Endothelial cell of umbilical vein (primary cell): ENCODE data around the gene SLC8A1. TPM values are rescaled to one million over a fixed set of nuclear protein-coding genes. Genes with fewer than 3 reads are reported as not detected.

Experiments used
- BruUV-seq: library from RNA; stranded (reverse); fragments of 400-500 nt; replicated peaks from 2 replicates; lab custom pipeline; 2021; lab: Mats Ljungman, UMichigan
- CTCF ChIA-PET: fragments of 300-600, 350-600 bp; sonication (Branson Sonifier 250); formaldehyde crosslinking; loops from one replicate; lab custom pipeline; 2021; ENCODE audit warnings: antibody characterized with exemption, inconsistent platforms; lab: Charles Lee
- POLR2A ChIA-PET: fragments of 300-600, 350-600 bp; sonication (Branson Sonifier 250); formaldehyde crosslinking; loops from one replicate; lab custom pipeline; 2021; ENCODE audit warnings: antibody characterized with exemption, inconsistent platforms; lab: Charles Lee
- DNase-seq: peaks from one replicate; pipeline ENCODE4 v3.0.0-alpha.2; 2011; ENCODE audit warnings: low read depth, low spot score
- FAIRE-seq: peaks from 2 replicates; lab custom pipeline; 2011; peaks lifted over from hg19 to GRCh38; lab: Jason Lieb, UNC
- H2AFZ ChIP-seq: 2 replicates; pipeline ENCODE4 v1.6.0; 2012; ENCODE audit warnings: low read depth, low read length, control low read depth, inconsistent platforms
- H3K27ac ChIP-seq: 2 replicates; pipeline ENCODE4 v1.5.1; 2011; ENCODE audit warnings: low read depth, mild to moderate bottlenecking, control low read depth, low read length, moderate library complexity; ENCODE audit not compliant: insufficient read depth
- H3K27me3 ChIP-seq, 2 experiments: 2 replicates each; pipeline versions ENCODE4 v1.6.0 to v1.6.1; 2011; ENCODE audit warnings: low read length in 2 of 2, mixed read lengths in 1 of 2; ENCODE audit not compliant: control insufficient read depth in 2 of 2, insufficient read depth in 2 of 2
- H3K36me3 ChIP-seq, 2 experiments: 2 replicates in 1 of 2; 3 replicates in 1 of 2; pipeline ENCODE4 v1.5.1; 2011; ENCODE audit warnings: low read length in 2 of 2, mild to moderate bottlenecking in 1 of 2, moderate library complexity in 1 of 2; ENCODE audit not compliant: control insufficient read depth in 2 of 2, insufficient read depth in 2 of 2; ENCODE audit errors: extremely low read depth in 1 of 2
- H3K4me1 ChIP-seq: 3 replicates; pipeline ENCODE4 v1.5.1; 2011; ENCODE audit warnings: mild to moderate bottlenecking, low read length; ENCODE audit not compliant: control insufficient read depth, insufficient read depth; ENCODE audit errors: extremely low read depth
- H3K4me2 ChIP-seq: 2 replicates; pipeline ENCODE4 v1.6.1; 2011; ENCODE audit warnings: low read length, control low read depth, mixed read lengths; ENCODE audit not compliant: insufficient read depth
- H3K4me3 ChIP-seq, 3 experiments: fragments of 200-600 bp in 1 of 3; sonication (generic), shearing (Covaris generic) in 1 of 3; replicated peaks in 1 of 3; 2 replicates each; pipeline ENCODE4 v1.5.1; 2011 to 2016; ENCODE audit warnings: control low read depth in 3 of 3, low read length in 3 of 3, mild to moderate bottlenecking in 2 of 3, inconsistent platforms in 1 of 3, low read depth in 1 of 3, moderate library complexity in 1 of 3; ENCODE audit not compliant: insufficient read depth in 1 of 3
- H3K79me2 ChIP-seq: 2 replicates; pipeline ENCODE4 v1.6.0; 2012; ENCODE audit warnings: low read length, inconsistent platforms; ENCODE audit not compliant: control insufficient read depth, insufficient read depth
- H3K9ac ChIP-seq: replicated peaks from 2 replicates; pipeline ENCODE3; 2011; ENCODE audit warnings: low read length, control low read depth; ENCODE audit not compliant: insufficient read depth; ENCODE audit errors: extremely low read depth
- H3K9me1 ChIP-seq: replicated peaks from 3 replicates; pipeline ENCODE4 v1.6.0; 2011; ENCODE audit warnings: mild to moderate bottlenecking, low read length; ENCODE audit not compliant: control insufficient read depth, insufficient read depth; ENCODE audit errors: extremely low read depth
- H3K9me3 ChIP-seq: replicated peaks from 2 replicates; pipeline ENCODE4 v1.5.1; 2012; ENCODE audit warnings: low read length, inconsistent platforms; ENCODE audit not compliant: control insufficient read depth, insufficient read depth
- H4K20me1 ChIP-seq: replicated peaks from 2 replicates; pipeline ENCODE3; 2011; ENCODE audit warnings: mild to moderate bottlenecking, low read length; ENCODE audit not compliant: control insufficient read depth, insufficient read depth; ENCODE audit errors: extremely low read depth
- CTCF ChIP-seq, 2 donors: IDR thresholded peaks; 1 replicate in 1 of 2; 2 replicates in 1 of 2; pipeline ENCODE4 v1.5.1; 2011; ENCODE audit warnings: low read length in 2 of 2, mild to moderate bottlenecking in 2 of 2, moderate library complexity in 2 of 2, control low read depth in 1 of 2, inconsistent platforms in 1 of 2, low read depth in 1 of 2; ENCODE audit not compliant: insufficient read depth in 1 of 2; ENCODE audit errors: extremely low read depth in 1 of 2
- EZH2 ChIP-seq: IDR thresholded peaks from 2 replicates; pipeline ENCODE4 v1.6.1; 2012; ENCODE audit warnings: borderline replicate concordance, low read depth, mild to moderate bottlenecking, moderate library complexity, low read length, inconsistent platforms; ENCODE audit not compliant: severe bottlenecking
- FOS ChIP-seq: IDR thresholded peaks from 2 replicates; pipeline ENCODE4 v1.6.1; 2011; ENCODE audit warnings: mild to moderate bottlenecking, low read length, moderate library complexity, borderline replicate concordance; ENCODE audit not compliant: insufficient read depth
- GATA2 ChIP-seq: IDR thresholded peaks from 2 replicates; pipeline ENCODE4 v1.7.0; 2011; ENCODE audit warnings: low read depth, mild to moderate bottlenecking, moderate library complexity, mixed read lengths, low read length; ENCODE audit not compliant: insufficient read length, insufficient read depth
- JUN ChIP-seq: IDR thresholded peaks from 2 replicates; pipeline ENCODE4 v1.6.1; 2011; ENCODE audit warnings: borderline replicate concordance, low read depth; ENCODE audit not compliant: insufficient read length, insufficient read depth
- MAX ChIP-seq: IDR thresholded peaks from 2 replicates; pipeline ENCODE4 v1.6.1; 2011; ENCODE audit not compliant: insufficient read depth, insufficient read length
- MYC ChIP-seq: IDR thresholded peaks from one replicate; pipeline ENCODE4 v1.6.1; 2011; ENCODE audit warnings: mild to moderate bottlenecking, low read depth, low read length
- POLR2A ChIP-seq: IDR thresholded peaks from 2 replicates; pipeline ENCODE4 v1.6.1; 2012; ENCODE audit warnings: low read depth, mild to moderate bottlenecking, control low read depth, low read length
- POLR2AphosphoS5 ChIP-seq: IDR thresholded peaks from 2 replicates; pipeline ENCODE4 v1.6.1; 2012; ENCODE audit warnings: low read depth, mild to moderate bottlenecking, control low read depth, low read length, moderate library complexity; ENCODE audit not compliant: insufficient read depth
- dilution Hi-C: fragments of 300-500 bp; cut with MboI; formaldehyde crosslinking; loops from one replicate; pipeline ENCODE4 v1.15.0; 2019; ENCODE audit warnings: low sequenced_read_pairs; ENCODE audit not compliant: extremely low pct_ligation_motif_present
- intact Hi-C: fragments of 100-400 bp; cut with micrococcal nuclease; formaldehyde crosslinking; loops from one replicate; pipeline ENCODE4 v1.10.0; 2022
- polyA plus RNA-seq, 4 experiments: library from polyadenylated mRNA; depleted of rRNA in 3 of 4; stranded (reverse) in 3 of 4; unstranded in 1 of 4; fragments of >200 nt; gene quantifications; 2 replicates each; pipeline versions ENCODE4 v1.2.1 to v1.2.3, GENCODE V29; 2011 to 2012; ENCODE audit warnings: missing spikeins in 1 of 4
- total RNA-seq: library from RNA; stranded (reverse); gene quantifications from 2 replicates; pipeline ENCODE4 v1.2.3, GENCODE V29; 2021

The SLC8A1 gene
- total and polyA plus RNA-seq, 2 donors (not counting 3 experiments of a cell fraction or from before 2014, with no cell fraction given), result 0.19 to 1.8 TPM

- Histone ChIP-seq H3K9me3 (peaks cover 4% of the 10 kb centered on the region), H2AFZ (no peak overlapping the region), H4K20me1 (no peaks in the 10 kb centered on the region), H3K4me1 (no peaks in the 10 kb centered on the region), H3K9ac (no peak overlapping the region), H3K27me3 (no peaks in the 10 kb centered on the region), H3K27ac (no peak overlapping the region), H3K36me3 (no peaks in the 10 kb centered on the region), H3K79me2 (no peaks in the 10 kb centered on the region), H3K4me2 (no peak overlapping the region), H3K4me3 (no peak overlapping the region), H3K9me1 (no peaks in the 10 kb centered on the region)
- POLR2A ChIA-PET, result no interaction called here
- no peak for FAIRE-seq
- CTCF ChIA-PET, result no interaction called here
- dilution Hi-C loops (no loop called here), intact Hi-C loops (no loop called here)
- DNase-seq, result no peak
- no peak for TF ChIP-seq FOS
- TF ChIP-seq MAX, result no peak
- no peak for TF ChIP-seq EZH2
- no peak for TF ChIP-seq POLR2AphosphoS5
- TF ChIP-seq MYC, result no peak
- no peak for TF ChIP-seq GATA2
- no peak for TF ChIP-seq CTCF (IDR thresholded peaks at IDR 0.05; ENCODE audit: extremely low read depth in 1 of 2, insufficient read depth in 1 of 2, low read depth in 1 of 2, low read length in 2 of 2)
- no peak for TF ChIP-seq POLR2A
- no peak for TF ChIP-seq JUN
- no TSS peak for BruUV-seq
Measured at GRCh38 chr2:40384714-40385113, 67.2 kb downstream of the SLC8A1 start.
